ENCODE measurements around the gene STRA8. TPM values are rescaled to one million over a fixed set of nuclear protein-coding genes. Genes with fewer than 3 reads are reported as not detected.

STRA8 gene
- total RNA-seq, 4 donors from 2014 or later: not detected

GRCh38 chr7:135275971-135276580 is 42.4 kb downstream of the STRA8 start:
- intact Hi-C loops (cut with DNase I): no loop called here
- no peaks in the 10 kb centered on the region for H3K9me3 ChIP-seq
- peaks cover 0 to 6% (median 3%) of the 10 kb centered on the region in 4 donors for H3K4me1 ChIP-seq
- WGBS: 96% methylated on average over 10 of the region's 10 CpGs
- no peak overlapping the region for H3K4me3 ChIP-seq
- H3K27ac ChIP-seq (replicated peaks in 1 of 4): no peak overlapping the region
- TF ChIP-seq EP300 (IDR thresholded peaks at IDR 0.05): no peak
- no peak for TF ChIP-seq CTCF (IDR thresholded peaks at IDR 0.05)
- no peak for TF ChIP-seq POLR2A (IDR thresholded peaks at IDR 0.05; ENCODE audit: low read depth)
- no peak for TF ChIP-seq POLR2AphosphoS5 (IDR thresholded peaks at IDR 0.05)
- H3K27me3 ChIP-seq: no peaks in the 10 kb centered on the region
- no peak for DNase-seq (ENCODE audit: extremely low spot score)
- H3K36me3 ChIP-seq: no peaks in the 10 kb centered on the region

GRCh38 chr7:135277161-135277560 is 43.5 kb downstream of the STRA8 start:
- intact Hi-C loops (cut with DNase I): no loop called here

GRCh38 chr7:135281363-135281949 is 47.8 kb downstream of the STRA8 start:
- DNase-seq (ENCODE audit: extremely low spot score): peak; percentile 94
- 4% methylated on average over 7 of the region's 7 CpGs for WGBS
- intact Hi-C loops (cut with DNase I): loop anchor here (2.0 to 5.0 kb wide), 4 partner anchors 56 to 363 kb away; partner anchors contain the start of gene CNOT4
- no peak overlapping the region for H3K4me3 ChIP-seq
- H3K27me3 ChIP-seq: no peaks in the 10 kb centered on the region
- TF ChIP-seq POLR2AphosphoS5 (IDR thresholded peaks at IDR 0.05) (peak in 1 of 2 donors; percentile 43), POLR2A (IDR thresholded peaks at IDR 0.05; ENCODE audit: low read depth) (no peak), EP300 (IDR thresholded peaks at IDR 0.05) (no peak), CTCF (IDR thresholded peaks at IDR 0.05) (peak; percentile 90 to 99 (median 92))
- H3K4me1 ChIP-seq: peaks cover 3 to 10% (median 8%) of the 10 kb centered on the region in 4 donors
- H3K27ac ChIP-seq (replicated peaks in 1 of 4): no peak overlapping the region
- no peaks in the 10 kb centered on the region for H3K36me3 ChIP-seq
- H3K9me3 ChIP-seq: no peaks in the 10 kb centered on the region

More at GRCh38 chr7:135277161-135277560, 43.5 kb downstream of the STRA8 start:
- H3K27me3 ChIP-seq: no peaks in the 10 kb centered on the region
- H3K36me3 ChIP-seq: no peaks in the 10 kb centered on the region
- DNase-seq (ENCODE audit: extremely low spot score): no peak
- H3K4me1 ChIP-seq: peaks cover 6 to 15% (median 9%) of the 10 kb centered on the region in 4 donors
- TF ChIP-seq EP300 (IDR thresholded peaks at IDR 0.05) (no peak), POLR2AphosphoS5 (IDR thresholded peaks at IDR 0.05) (no peak), CTCF (IDR thresholded peaks at IDR 0.05) (no peak), POLR2A (IDR thresholded peaks at IDR 0.05; ENCODE audit: low read depth) (no peak)
- WGBS: 80% methylated on average over 5 of the region's 13 CpGs
- no peak overlapping the region for H3K4me3 ChIP-seq
- H3K27ac ChIP-seq (replicated peaks in 1 of 4): no peak overlapping the region
- no peaks in the 10 kb centered on the region for H3K9me3 ChIP-seq

- no peak for DNase-seq (ENCODE audit: extremely low spot score)
- H3K4me1 ChIP-seq: peaks cover 3 to 10% (median 8%) of the 10 kb centered on the region in 4 donors
- H3K36me3 ChIP-seq: no peaks in the 10 kb centered on the region
- no peak overlapping the region for H3K4me3 ChIP-seq
- 86% methylated on average over 10 of the region's 10 CpGs for WGBS
- no peak for TF ChIP-seq EP300 (IDR thresholded peaks at IDR 0.05)
- no peak for TF ChIP-seq POLR2A (IDR thresholded peaks at IDR 0.05; ENCODE audit: low read depth)
- TF ChIP-seq POLR2AphosphoS5 (IDR thresholded peaks at IDR 0.05): no peak
- no peak for TF ChIP-seq CTCF (IDR thresholded peaks at IDR 0.05)
- no peaks in the 10 kb centered on the region for H3K9me3 ChIP-seq
- intact Hi-C loops (cut with DNase I): loop anchor here (5.0 kb wide), 1 partner anchor 55 kb away; no protein-coding TSS in a partner anchor
- H3K27me3 ChIP-seq: no peaks in the 10 kb centered on the region
- H3K27ac ChIP-seq (replicated peaks in 1 of 4): no peak overlapping the region
These were observed 49.1 kb downstream of the STRA8 start for GRCh38 chr7:135282561-135283254.

Data from esophagus muscularis mucosa (tissue), 4 donors.